CD14-positive monocyte (primary cell): ENCODE data around the gene WDR26. TPM values are rescaled to one million over a fixed set of nuclear protein-coding genes. Genes with fewer than 3 reads are reported as not detected.

Experiments
- DNase-seq, 3 donors: peaks; one replicate each; pipeline ENCODE4 v3.0.0-alpha.2; 2011 to 2022
- H2AFZ ChIP-seq: 2 replicates; pipeline ENCODE4 v1.6.0; 2012; ENCODE audit warnings: mild to moderate bottlenecking, low read depth, low read length, inconsistent platforms; ENCODE audit not compliant: insufficient read depth, poor library complexity, severe bottlenecking
- H3K27ac ChIP-seq, 2 donors: 1 replicate in 1 of 2; 2 replicates in 1 of 2; pipeline ENCODE4 v1.5.1; 2012 to 2013; ENCODE audit warnings: low read length in 2 of 2, control low read depth in 1 of 2, inconsistent platforms in 1 of 2, low read depth in 1 of 2, mild to moderate bottlenecking in 1 of 2
- H3K27me3 ChIP-seq, 2 donors: one replicate each; pipeline versions ENCODE4 v1.6.0 to v1.6.1; 2011 to 2013; ENCODE audit warnings: low read length in 2 of 2; ENCODE audit not compliant: control insufficient read depth in 2 of 2, insufficient read depth in 2 of 2
- H3K36me3 ChIP-seq, 2 donors: replicated peaks in 1 of 2; 1 replicate in 1 of 2; 2 replicates in 1 of 2; pipeline versions ENCODE4 v1.5.1 to v1.6.1; 2012 to 2013; ENCODE audit warnings: low read length in 2 of 2, control low read depth in 1 of 2, inconsistent platforms in 1 of 2, mild to moderate bottlenecking in 1 of 2; ENCODE audit not compliant: insufficient read depth in 2 of 2, control insufficient read depth in 1 of 2
- H3K4me1 ChIP-seq, 2 donors: 1 replicate in 1 of 2; 2 replicates in 1 of 2; pipeline versions ENCODE4 v1.5.1 to v1.6.1; 2012 to 2013; ENCODE audit warnings: low read length in 2 of 2, control low read depth in 1 of 2, inconsistent platforms in 1 of 2, mild to moderate bottlenecking in 1 of 2, moderate library complexity in 1 of 2; ENCODE audit not compliant: insufficient read depth in 2 of 2, control insufficient read depth in 1 of 2
- H3K4me2 ChIP-seq: replicated peaks from 2 replicates; pipeline ENCODE3; 2012; ENCODE audit warnings: low read length, moderate library complexity, mild to moderate bottlenecking; ENCODE audit not compliant: poor library complexity, severe bottlenecking; ENCODE audit errors: extremely low read depth
- H3K4me3 ChIP-seq, 3 experiments: fragments of 200-600 bp in 1 of 3; sonication (generic) in 1 of 3; replicated peaks in 1 of 3; 1 replicate in 2 of 3; 2 replicates in 1 of 3; pipeline ENCODE4 v1.5.1; 2011 to 2013; ENCODE audit warnings: low read length in 3 of 3, mild to moderate bottlenecking in 3 of 3, control low read depth in 2 of 3, low read depth in 2 of 3, inconsistent platforms in 1 of 3, moderate library complexity in 1 of 3
- H3K79me2 ChIP-seq: 2 replicates; pipeline ENCODE4 v1.6.0; 2012; ENCODE audit warnings: mild to moderate bottlenecking, control low read depth, inconsistent platforms, low read length, moderate library complexity; ENCODE audit not compliant: insufficient read depth
- H3K9ac ChIP-seq: 2 replicates; pipeline ENCODE4 v1.6.0; 2017; ENCODE audit warnings: low read length, mild to moderate bottlenecking; ENCODE audit not compliant: insufficient read depth, poor library complexity, severe bottlenecking
- H3K9me3 ChIP-seq, 2 donors: replicated peaks in 1 of 2; 1 replicate in 1 of 2; 2 replicates in 1 of 2; pipeline versions ENCODE4 v1.5.1 to v1.6.1; 2012 to 2013; ENCODE audit warnings: low read length in 2 of 2, control low read depth in 1 of 2; ENCODE audit not compliant: control insufficient read depth in 1 of 2, insufficient read depth in 1 of 2
- H4K20me1 ChIP-seq: 2 replicates; pipeline ENCODE4 v1.6.0; 2012; ENCODE audit warnings: mild to moderate bottlenecking, low read length, control low read depth, moderate library complexity; ENCODE audit not compliant: insufficient read depth
- H3K27ac Mint-ChIP-seq, 7 donors: one replicate each; pipeline ENCODE4 v1.8.0; 2020; ENCODE audit warnings: mild to moderate bottlenecking in 7 of 7, mixed read lengths in 7 of 7, moderate library complexity in 6 of 7, inconsistent platforms in 2 of 7
- H3K27me3 Mint-ChIP-seq, 3 donors: one replicate each; pipeline ENCODE4 v1.8.0; 2021 to 2022; ENCODE audit warnings: low read depth in 3 of 3, mild to moderate bottlenecking in 3 of 3, mixed read lengths in 3 of 3, moderate library complexity in 3 of 3, inconsistent platforms in 1 of 3
- H3K36me3 Mint-ChIP-seq, 2 donors: one replicate each; pipeline ENCODE4 v1.8.0; 2020; ENCODE audit warnings: mixed read lengths in 2 of 2, inconsistent platforms in 1 of 2, mild to moderate bottlenecking in 1 of 2
- H3K4me1 Mint-ChIP-seq: one replicate; pipeline ENCODE4 v1.8.0; 2020; ENCODE audit warnings: mild to moderate bottlenecking, mixed read lengths
- H3K4me3 Mint-ChIP-seq, 2 donors: one replicate each; pipeline ENCODE4 v1.8.0; 2020; ENCODE audit warnings: mild to moderate bottlenecking in 2 of 2, mixed read lengths in 2 of 2, moderate library complexity in 1 of 2
- H3K9me3 Mint-ChIP-seq, 7 donors: one replicate each; pipeline ENCODE4 v1.8.0; 2020 to 2022; ENCODE audit warnings: mixed read lengths in 7 of 7, mild to moderate bottlenecking in 6 of 7, moderate library complexity in 6 of 7, inconsistent platforms in 2 of 7
- CTCF ChIP-seq: fragments of 200-600 bp; IDR thresholded peaks from one replicate; pipeline ENCODE4 v1.8.0; 2022; ENCODE audit warnings: antibody characterized with exemption, mild to moderate bottlenecking
- WGBS: methylation state at CpG from one replicate; pipeline ENCODE4 v1.1.5; 2013; ENCODE audit warnings: missing lambda C conversion rate; ENCODE audit not compliant: insufficient coverage; 5-methylcytosine and 5-hydroxymethylcytosine counted together
- intact Hi-C, 2 donors: fragments of 100-400 bp; cut with micrococcal nuclease; formaldehyde crosslinking; loops; one replicate each; pipeline versions ENCODE4 v1.15.0 to v1.15.1; 2023
- polyA plus RNA-seq, 3 donors: library from polyadenylated mRNA; depleted of rRNA in 1 of 3; unstranded in 2 of 3; stranded (reverse) in 1 of 3; fragments of 300-500 nt in 2 of 3; fragments of >200 nt in 1 of 3; fragmentation: Illumina TruSeq in 2 of 3; gene quantifications; 1 replicate in 2 of 3; 2 replicates in 1 of 3; pipeline ENCODE4 v1.2.3, GENCODE V29; 2012 to 2021

Gene WDR26
- polyA plus RNA-seq, 3 donors = 2.7 to 59.4 (median 4.0) TPM

GRCh38 chr1:224387302-224387912, 47.2 kb downstream of the WDR26 start:
- DNase-seq = no peak
- no peaks in the 10 kb centered on the region for H3K9me3 Mint-ChIP-seq
- no peak for TF ChIP-seq CTCF
- Histone ChIP-seq H3K4me1 (peaks cover 30 to 37% of the 10 kb centered on the region in 2 donors), H3K9me3 (no peaks in the 10 kb centered on the region), H2AFZ (no peak overlapping the region), H3K4me3 (no peak overlapping the region), H3K27me3 (no peaks in the 10 kb centered on the region), H3K4me2 (no peak overlapping the region), H3K9ac (no peak overlapping the region), H3K27ac (no peak overlapping the region), H3K79me2 (peaks cover 11% of the 10 kb centered on the region), H4K20me1 (peaks cover 54% of the 10 kb centered on the region), H3K36me3 (peaks cover 44 to 71% of the 10 kb centered on the region in 2 donors)
- no peak overlapping the region for H3K27ac Mint-ChIP-seq
- intact Hi-C loops = no loop called here
- H3K36me3 Mint-ChIP-seq = peaks cover 53 to 76% of the 10 kb centered on the region in 2 donors
- no peak overlapping the region for H3K4me3 Mint-ChIP-seq
- 90% methylated on average over 2 of the region's 6 CpGs for WGBS
- no peaks in the 10 kb centered on the region for H3K27me3 Mint-ChIP-seq
- peaks cover 42% of the 10 kb centered on the region for H3K4me1 Mint-ChIP-seq

GRCh38 chr1:224383218-224383617, 51.4 kb downstream of the WDR26 start:
- H3K4me3 Mint-ChIP-seq = no peak overlapping the region
- intact Hi-C loops = no loop called here

More at GRCh38 chr1:224383218-224383617, 51.4 kb downstream of the WDR26 start:
- Histone ChIP-seq H2AFZ (no peak overlapping the region), H3K4me1 (peaks cover 55 to 61% of the 10 kb centered on the region in 2 donors), H3K27me3 (no peaks in the 10 kb centered on the region), H3K4me3 (no peak overlapping the region), H3K4me2 (peak overlapping the region; percentile 23), H3K36me3 (peaks cover 13 to 31% of the 10 kb centered on the region in 2 donors), H4K20me1 (peaks cover 26% of the 10 kb centered on the region), H3K27ac (peak overlapping the region in 1 of 2 donors; percentile 73), H3K79me2 (peaks cover 5% of the 10 kb centered on the region), H3K9ac (no peak overlapping the region), H3K9me3 (no peaks in the 10 kb centered on the region)
- peaks cover 29 to 49% of the 10 kb centered on the region in 2 donors for H3K36me3 Mint-ChIP-seq
- no peak for TF ChIP-seq CTCF
- WGBS = no CpG with 5 or more reads among the region's 3 CpGs
- H3K27ac Mint-ChIP-seq = peak overlapping the region; percentile 9 to 87 (median 85)
- H3K9me3 Mint-ChIP-seq = no peaks in the 10 kb centered on the region
- H3K4me1 Mint-ChIP-seq = peaks cover 62% of the 10 kb centered on the region
- peak; percentile 15 to 39 (median 26) for DNase-seq
- H3K27me3 Mint-ChIP-seq = no peaks in the 10 kb centered on the region
